Fibroblast of peridontal ligament (primary cell): ENCODE measurements around the gene TRO.

Source experiments
- DNase-seq: peaks from one replicate; pipeline ENCODE4 v3.0.0-alpha.2; 2010; ENCODE audit errors: extremely low read depth

The TRO gene

DNA sequence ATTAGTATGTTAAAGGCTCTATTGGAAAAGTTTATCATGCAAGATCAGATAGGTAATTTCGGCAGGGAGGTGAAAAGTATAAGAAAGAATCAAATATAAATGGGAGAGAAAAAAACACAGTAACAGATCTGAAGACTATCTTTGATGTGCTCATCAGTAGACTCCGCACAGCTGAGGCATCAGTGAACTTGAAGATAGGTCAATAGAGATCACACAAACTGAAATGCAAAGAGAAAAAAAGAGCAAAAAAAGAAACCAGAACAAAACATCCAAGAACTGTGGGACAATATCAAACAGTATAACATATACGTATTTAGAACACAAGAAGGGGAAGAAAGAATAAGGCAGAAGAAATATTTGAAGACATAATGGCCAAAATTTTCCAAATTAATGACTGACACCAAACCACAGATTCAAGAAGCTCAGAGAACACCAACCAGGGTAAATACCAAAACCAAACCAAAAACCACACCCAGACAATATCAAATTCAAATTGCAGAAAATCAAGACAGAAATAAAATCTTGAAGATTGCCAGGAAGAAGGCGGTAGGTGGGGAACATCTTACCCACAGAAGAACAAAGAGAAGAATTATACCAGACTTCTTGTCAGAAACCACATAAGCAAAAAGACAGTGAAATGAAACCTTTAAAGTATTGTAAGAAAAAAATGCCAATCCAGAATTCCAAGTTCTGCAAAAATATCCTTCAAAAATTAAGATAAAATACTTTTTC lies 44.3 kb downstream of the TRO start:
- DNase-seq, result no peak

DNA sequence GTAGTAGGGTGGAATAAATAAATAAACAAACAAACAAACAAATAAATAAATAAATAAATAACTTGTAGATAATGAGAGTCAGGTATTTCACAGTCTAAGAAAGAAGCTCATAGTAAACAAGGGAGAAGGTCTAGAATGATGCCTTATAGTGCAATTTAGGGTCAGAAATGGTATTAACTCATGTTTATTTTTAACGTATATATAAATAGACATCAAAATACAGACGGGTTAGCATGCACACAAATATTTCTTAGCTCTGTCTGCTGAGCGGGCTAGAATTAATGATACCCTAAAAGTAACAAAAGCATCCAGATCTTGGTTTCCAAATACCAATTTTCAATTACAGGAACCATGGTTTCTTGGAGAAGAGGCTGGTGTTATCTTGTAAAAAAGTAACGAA lies 56.8 kb downstream of the TRO start:
- no peak for DNase-seq

- DNase-seq, result no peak
These were observed 57.8 kb downstream of the TRO start for GRCh38 chrX:54978448-54978847.

DNA sequence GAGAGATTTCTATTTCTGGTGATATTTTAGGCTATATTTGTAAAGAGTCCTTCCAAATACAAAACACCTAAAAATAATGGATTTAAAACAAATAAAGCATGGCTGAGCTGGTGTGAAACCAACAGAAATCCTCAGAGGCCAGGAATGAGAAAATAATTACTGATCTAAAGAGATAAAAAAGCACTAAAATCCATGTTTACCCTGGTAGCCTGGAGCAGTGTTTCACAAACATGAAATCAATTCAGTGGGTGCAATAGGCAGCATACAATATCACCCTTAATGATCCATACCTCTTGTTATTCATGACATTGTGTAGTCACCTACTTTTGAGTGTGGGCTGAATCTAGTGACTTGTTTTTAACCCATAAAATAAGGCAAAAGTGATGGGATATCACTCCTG lies 58.8 kb downstream of the TRO start:
- no peak for DNase-seq

DNA sequence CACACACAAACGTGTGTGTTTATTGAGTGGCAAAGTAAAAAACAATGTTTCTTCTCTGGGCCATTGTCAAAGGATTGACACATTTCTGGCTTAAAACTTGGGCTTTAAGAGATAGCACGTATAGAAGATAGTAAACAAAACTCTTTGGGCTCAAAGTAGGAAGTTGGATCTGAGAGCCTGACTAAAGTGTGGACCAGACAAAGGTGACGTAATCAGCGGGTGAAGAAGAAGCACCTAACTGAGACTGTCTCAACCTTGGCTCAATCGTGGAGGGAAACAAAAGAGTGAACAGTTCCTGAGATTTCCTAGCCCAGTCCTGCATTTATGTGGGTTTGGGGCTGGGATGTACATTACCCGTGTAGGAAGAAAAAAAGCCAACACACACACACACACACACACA lies 59.7 kb downstream of the TRO start:
- no peak for DNase-seq
